NK-92 (cell line): ENCODE results near the gene DHX57.

Experiments
- DNase-seq: peaks from one replicate; lab custom pipeline; 2025; ENCODE audit not compliant: unreplicated experiment; lab: John Stamatoyannopoulos, UW

The DHX57 gene

GRCh38 chr2:38754506-38754905 is 121.2 kb downstream of the DHX57 start:
- no peak for DNase-seq

DNA sequence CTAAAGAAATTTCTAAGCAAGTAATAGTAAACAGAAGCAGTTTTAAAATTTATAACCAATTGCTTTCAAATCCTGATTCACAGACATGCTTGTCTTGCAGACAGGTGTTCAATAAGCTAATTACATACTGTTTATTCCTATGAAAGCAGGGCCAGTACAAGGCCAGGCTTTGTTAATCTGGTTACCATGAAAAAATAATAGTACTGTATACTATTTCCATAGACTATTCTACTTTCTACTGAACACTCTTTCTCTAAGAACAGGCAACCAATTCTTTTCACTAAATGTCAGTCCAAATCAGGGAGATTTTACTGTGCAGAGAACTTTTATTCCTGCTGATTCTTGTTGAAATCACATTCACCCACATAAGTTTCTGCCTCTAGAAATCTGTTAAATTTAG is 121.7 kb downstream of the DHX57 start:
- no peak for DNase-seq

DNA sequence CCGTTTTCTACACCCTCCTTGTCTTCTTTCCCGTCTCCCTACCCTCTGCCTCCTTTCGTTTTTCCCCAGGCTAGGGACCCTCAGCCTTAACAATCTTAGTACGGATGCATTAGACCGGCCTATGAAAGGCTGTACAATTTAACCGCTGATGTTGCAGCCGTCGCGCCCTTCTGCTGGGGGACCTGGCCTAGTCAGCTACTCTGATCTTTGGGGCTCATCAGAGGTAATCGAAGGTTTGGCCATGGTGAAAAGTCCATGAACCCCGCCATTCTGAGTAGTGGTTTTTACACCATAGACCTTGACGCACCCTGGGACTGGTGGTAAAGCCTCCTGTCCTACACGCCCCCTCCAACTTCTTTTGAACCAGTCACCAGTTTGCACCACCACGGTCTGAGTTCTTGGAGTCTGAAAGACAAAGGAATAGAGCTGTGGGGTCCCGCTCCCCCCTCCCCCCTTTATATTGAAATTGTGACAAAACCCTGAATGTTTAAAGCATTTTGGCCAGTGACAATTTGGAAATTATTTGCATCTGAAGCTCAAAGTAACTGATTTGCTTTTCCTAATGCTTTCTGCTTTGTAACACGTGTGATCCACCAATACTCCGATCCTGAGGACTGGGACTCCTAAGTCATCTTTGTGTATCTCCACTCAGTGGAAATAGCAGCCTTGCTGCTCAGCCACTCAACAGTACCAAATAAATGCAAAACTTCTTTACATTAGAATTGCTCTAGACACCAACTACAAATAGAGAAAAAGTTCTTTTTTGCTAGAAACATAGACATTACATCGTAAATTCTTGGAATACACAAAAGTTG is 123.9 kb downstream of the DHX57 start:
- DNase-seq: no peak

DNA sequence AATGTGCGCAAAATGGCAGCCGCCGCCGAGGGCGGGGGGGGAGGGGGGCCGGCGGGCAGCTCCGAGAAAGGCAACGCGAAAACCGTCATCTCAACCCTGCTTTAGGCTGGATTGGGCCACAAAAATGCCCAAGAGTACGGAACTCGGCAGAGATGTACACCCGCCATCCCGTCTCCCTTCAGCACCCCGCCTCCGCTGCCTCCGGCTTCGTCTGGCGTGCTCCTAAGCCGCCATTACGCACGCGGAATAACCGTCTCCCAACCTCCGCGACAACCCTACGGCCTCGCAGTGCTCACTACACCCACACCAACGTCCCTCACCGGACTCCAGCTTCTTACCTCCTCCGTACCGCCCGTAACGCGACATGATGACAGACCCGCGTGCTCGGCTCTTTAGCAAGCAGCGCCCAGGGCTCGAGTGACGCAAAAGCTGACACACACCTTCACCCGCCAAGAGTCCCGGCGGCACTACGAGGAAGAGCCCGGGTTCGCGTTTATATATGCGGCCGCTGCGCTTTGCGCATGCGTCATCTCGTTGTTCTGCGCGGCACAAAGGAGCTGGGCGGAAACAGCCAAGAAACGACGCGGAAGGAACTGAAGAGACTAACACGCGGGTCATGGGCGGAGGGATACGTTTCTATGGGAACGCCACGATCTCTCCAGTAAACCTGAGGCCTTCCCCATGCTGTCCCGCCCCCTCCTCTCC is 124.7 kb downstream of the DHX57 start, which contains the start of gene SRSF7:
SRSF7 (minus strand) TSS at position 471 of the 705 bp plus-strand sequence; CDS start at position 366, 105 bp downstream.
- peak; percentile 89 for DNase-seq

DNA sequence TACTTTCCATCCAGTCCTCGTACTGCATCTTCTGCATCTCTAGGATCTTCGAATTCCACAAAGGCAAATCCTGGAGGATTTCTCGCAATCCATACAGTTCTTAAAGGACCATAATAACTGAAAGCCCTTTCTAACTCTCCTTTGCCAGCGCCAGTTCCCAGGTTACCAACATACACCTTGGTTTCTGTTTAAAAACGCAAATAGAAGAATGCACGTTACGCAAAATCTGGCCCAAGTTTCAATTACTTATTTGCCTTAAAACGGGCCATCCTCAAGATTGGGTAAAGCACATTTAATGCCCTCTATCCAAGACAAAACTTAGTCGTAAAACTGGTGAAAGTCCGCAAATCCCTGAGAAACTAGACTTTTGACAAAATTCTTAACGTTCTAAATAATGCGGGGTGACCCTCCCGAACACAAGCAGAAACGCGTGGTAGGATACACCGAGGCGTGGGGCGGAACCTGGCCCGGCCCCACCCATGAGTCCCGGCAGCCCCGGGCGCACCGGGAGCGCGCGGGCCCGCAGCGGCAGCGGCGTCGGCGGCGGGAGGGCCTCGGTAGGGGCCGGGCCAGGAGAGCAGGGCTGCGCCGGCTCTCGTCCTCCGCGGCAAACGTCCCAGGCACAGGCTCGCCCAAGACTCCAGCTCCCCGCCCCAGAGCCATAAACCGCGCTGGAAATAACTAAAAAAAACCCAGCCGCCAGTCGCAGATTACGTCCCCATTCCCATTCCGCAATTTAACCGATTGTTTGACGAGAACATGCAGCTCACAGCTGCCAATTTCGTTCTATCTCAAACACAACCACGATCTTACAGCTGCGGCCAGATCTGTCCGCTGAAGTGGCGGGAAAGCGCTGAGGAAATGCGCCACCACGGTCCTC is 125.5 kb downstream of the DHX57 start:
- no peak for DNase-seq

- DNase-seq: no peak
These were observed 126.6 kb downstream of the DHX57 start for GRCh38 chr2:38748943-38749804.

- DNase-seq: no peak
These were observed 127.3 kb downstream of the DHX57 start for GRCh38 chr2:38748391-38748790.

DNA sequence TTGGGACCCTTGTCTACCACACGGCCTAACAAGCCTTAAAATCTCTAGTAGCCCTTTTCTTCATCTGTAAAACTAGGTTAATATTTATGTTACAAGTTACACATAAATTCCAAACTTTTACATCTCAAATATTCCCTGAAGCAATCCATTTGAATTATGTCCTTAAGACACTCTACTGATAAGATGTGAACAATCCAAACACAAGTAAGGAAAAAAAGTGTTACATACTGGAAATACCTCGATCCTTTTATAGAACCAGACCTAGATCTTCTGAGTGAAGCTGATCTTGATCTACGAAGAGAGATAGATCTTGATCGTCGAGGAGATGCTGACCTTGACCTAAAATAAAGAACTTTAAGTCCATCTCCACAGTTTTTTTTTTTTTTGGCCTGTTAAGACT is 127.9 kb downstream of the DHX57 start:
- DNase-seq: no peak
